A549 (cell line): ENCODE results near the gene GRIK4. TPM values are rescaled to one million over a fixed set of nuclear protein-coding genes. Genes with fewer than 3 reads are reported as not detected.

Experiments
- ATAC-seq, 2 experiments: fragments of 200-7000 bp in 1 of 2; fragments of >200 bp in 1 of 2; cut with Nextera tagmentation in 1 of 2; cut with Tn5 transposase in 1 of 2; 3 replicates each; pipeline versions ENCODE4 v1.8.0 to v1.9.1; 2018 to 2020; ENCODE audit warnings: mild to moderate bottlenecking in 1 of 2, moderate library complexity in 1 of 2
- CTCF ChIA-PET: fragments of 300-600 bp; sonication (Branson Sonifier 250); formaldehyde crosslinking; extraction: SDS; loops from one replicate; lab custom pipeline; 2021; ENCODE audit warnings: antibody characterized with exemption, inconsistent platforms; lab: Yijun Ruan, JAX
- POLR2A ChIA-PET: fragments of 350-600 bp; formaldehyde crosslinking; extraction: SDS; loops from one replicate; lab custom pipeline; 2021; ENCODE audit warnings: antibody characterized with exemption, inconsistent platforms; lab: Yijun Ruan, JAX
- DNase-seq, 2 experiments: peaks; one replicate each; pipeline versions ENCODE4 v3.0.0 to v3.0.0-alpha.2; 2011 to 2016; ENCODE audit warnings: low read depth in 1 of 2, low spot score in 1 of 2
- FAIRE-seq: peaks from 2 replicates; lab custom pipeline; 2011; peaks lifted over from hg19 to GRCh38; lab: Jason Lieb, UNC
- H3K27ac ChIP-seq, 2 experiments: fragments of >200 bp; sonication (Bioruptor Twin); formaldehyde crosslinking; 3 replicates each; pipeline ENCODE4 v1.5.1; 2016 to 2017
- H3K4me1 ChIP-seq: fragments of >200 bp; sonication (Bioruptor Twin); formaldehyde crosslinking; 3 replicates; pipeline ENCODE4 v1.6.1; 2016
- H3K4me2 ChIP-seq: fragments of >200 bp; sonication (Bioruptor Twin); formaldehyde crosslinking; 3 replicates; pipeline ENCODE4 v1.6.1; 2016
- H3K4me3 ChIP-seq: fragments of >200 bp; sonication (Bioruptor Twin); formaldehyde crosslinking; 3 replicates; pipeline ENCODE4 v1.5.1; 2016
- H3K9me3 ChIP-seq: fragments of >200 bp; sonication (Bioruptor Twin); formaldehyde crosslinking; 3 replicates; pipeline ENCODE4 v1.6.1; 2016
- BHLHE40 ChIP-seq: IDR thresholded peaks from 2 replicates; pipeline ENCODE4 v1.6.1; 2012; ENCODE audit warnings: low read depth, low read length, inconsistent platforms
- CEBPB ChIP-seq, 2 experiments: fragments of >200 bp in 1 of 2; sonication (Bioruptor Twin) in 1 of 2; formaldehyde crosslinking in 1 of 2; IDR thresholded peaks; 2 replicates each; pipeline ENCODE4 v1.6.1; 2012 to 2016
- CHD2 ChIP-seq: fragments of 150-350 bp; IDR thresholded peaks from 2 replicates; pipeline ENCODE4 v1.6.1; 2014; ENCODE audit warnings: low read length; ENCODE audit not compliant: partially characterized antibody
- CTCF ChIP-seq: fragments of >200 bp; sonication (Bioruptor Twin); formaldehyde crosslinking; IDR thresholded peaks from 3 replicates; pipeline ENCODE4 v1.5.1; 2016
- EHF ChIP-seq: fragments of 250-450 bp; sonication (Bioruptor Pico); IDR thresholded peaks from 2 replicates; pipeline ENCODE4 v1.5.0; 2020; ENCODE audit warnings: mild to moderate bottlenecking
- EP300 ChIP-seq, 2 experiments: fragments of >200 bp; sonication (Bioruptor Twin); formaldehyde crosslinking; IDR thresholded peaks; 2 replicates in 1 of 2; 3 replicates in 1 of 2; pipeline ENCODE4 v1.6.1; 2016 to 2017
- ESRRA ChIP-seq: fragments of 150-350 bp; IDR thresholded peaks from 2 replicates; pipeline ENCODE4 v1.6.1; 2014; ENCODE audit warnings: mild to moderate bottlenecking, low read length, borderline replicate concordance
- GATA3 ChIP-seq: IDR thresholded peaks from 2 replicates; pipeline ENCODE4 v1.6.1; 2012; ENCODE audit warnings: borderline replicate concordance
- HDAC2 ChIP-seq: fragments of 200-600 bp; sonication (generic); IDR thresholded peaks from 2 replicates; pipeline ENCODE4 v1.6.1; 2016
- HES2 ChIP-seq: fragments of >200 bp; sonication (Bioruptor Twin); formaldehyde crosslinking; IDR thresholded peaks from 2 replicates; pipeline ENCODE4 v1.6.1; 2016
- HMGXB4 ChIP-seq: fragments of 250-450 bp; sonication (Bioruptor Pico); IDR thresholded peaks from 2 replicates; pipeline ENCODE4 v1.5.0; 2021; ENCODE audit warnings: mild to moderate bottlenecking, moderate library complexity, borderline replicate concordance
- JUN ChIP-seq, 2 experiments: fragments of >200 bp; sonication (Bioruptor Twin); formaldehyde crosslinking; IDR thresholded peaks; 2 replicates in 1 of 2; 3 replicates in 1 of 2; pipeline ENCODE4 v1.6.1; 2016 to 2017
- JUNB ChIP-seq: fragments of >200 bp; sonication (Bioruptor Twin); formaldehyde crosslinking; IDR thresholded peaks from 2 replicates; pipeline ENCODE4 v1.6.1; 2016
- POLR2AphosphoS2 ChIP-seq: conservative IDR thresholded peaks from 2 replicates; pipeline ENCODE4 v1.6.1; 2012; ENCODE audit warnings: low read length, improper control_type of control experiment, inconsistent platforms
- RFX5 ChIP-seq: fragments of 450-650 bp; IDR thresholded peaks from 2 replicates; pipeline ENCODE4 v1.7.1; 2014; ENCODE audit warnings: antibody characterized with exemption, mild to moderate bottlenecking, moderate library complexity
- RNF2 ChIP-seq: fragments of 200-600 bp; sonication (generic); IDR thresholded peaks from 2 replicates; pipeline ENCODE4 v1.6.1; 2016; ENCODE audit warnings: low read depth, mild to moderate bottlenecking, antibody characterized with exemption, moderate library complexity, borderline replicate concordance
- SREBF2 ChIP-seq: fragments of 450-650 bp; IDR thresholded peaks from 2 replicates; pipeline ENCODE4 v1.6.1; 2014; ENCODE audit warnings: mild to moderate bottlenecking, moderate library complexity
- TP53 ChIP-seq: fragments of 250-450 bp; sonication (Bioruptor Pico); IDR thresholded peaks from 2 replicates; pipeline ENCODE4 v1.5.0; 2021; ENCODE audit warnings: mild to moderate bottlenecking, moderate library complexity
- USF2 ChIP-seq: fragments of 450-650 bp; IDR thresholded peaks from 2 replicates; pipeline ENCODE4 v1.6.1; 2014; ENCODE audit warnings: antibody characterized with exemption
- ZFP36 ChIP-seq: fragments of 450-650 bp; IDR thresholded peaks from 2 replicates; pipeline ENCODE4 v1.6.1; 2014; ENCODE audit warnings: borderline replicate concordance; ENCODE audit not compliant: partially characterized antibody
- WGBS: methylation state at CpG from one replicate; pipeline ENCODE4 v1.1.6; 2017; ENCODE audit errors: missing lambda C conversion rate; 5-methylcytosine and 5-hydroxymethylcytosine counted together
- polyA plus RNA-seq, 4 experiments: library from polyadenylated mRNA; depleted of rRNA in 3 of 4; stranded (reverse); fragments of >200 nt; fragmentation: RNase III in 1 of 4; extraction: RNeasy Plus Mini Kit Qiagen cat#74134 plus additional on column Dnase treatment in 1 of 4; gene quantifications; 2 replicates in 3 of 4; 3 replicates in 1 of 4; pipeline ENCODE4 v1.2.3, GENCODE V29; 2011 to 2017

GRIK4 gene
- polyA plus RNA-seq, 2 of the 4 experiments (the other 2 are of a cell fraction) = 0.01 TPM; not detected in 1

- POLR2A ChIA-PET = no interaction called here
- H3K4me2 ChIP-seq = no peak overlapping the region
- FAIRE-seq (no peak), DNase-seq (no peak), ATAC-seq (no peak)
- H3K4me3 ChIP-seq = no peak overlapping the region
- TF ChIP-seq CEBPB (IDR thresholded peaks at IDR 0.05) = no peak
- no peak for TF ChIP-seq ESRRA
- no peak for TF ChIP-seq HES2
- no peak for TF ChIP-seq EP300 (IDR thresholded peaks at IDR 0.05)
- TF ChIP-seq JUN (IDR thresholded peaks at IDR 0.05) = no peak
- TF ChIP-seq TP53 (CRISPR knock-in tag) = no peak
- TF ChIP-seq SREBF2 = no peak
- no peak for TF ChIP-seq EHF (CRISPR knock-in tag)
- WGBS = 75% methylated on average over 10 of the region's 10 CpGs
- peaks cover 2% of the 10 kb centered on the region; the same call in 1 of the 3 replicates for H3K9me3 ChIP-seq
- no peak overlapping the region for H3K27ac ChIP-seq
- CTCF ChIA-PET = interaction anchor here (2.9 kb wide), 1 partner anchor 25 kb away, joined by 7 read pairs; no protein-coding TSS in a partner anchor
- peaks cover 8% of the 10 kb centered on the region; the same call in 1 of the 3 replicates for H3K4me1 ChIP-seq
These were observed 198.3 kb downstream of the GRIK4 start for GRCh38 chr11:120709808-120710207.

GRCh38 chr11:120710354-120711131 lies 199.0 kb downstream of the GRIK4 start:
- peaks cover 8% of the 10 kb centered on the region; the same call in 1 of the 3 replicates for H3K4me1 ChIP-seq
- ATAC-seq (peak; percentile 31 to 48; a peak in 4 of 6 replicates), FAIRE-seq (no peak), DNase-seq (peak in 1 of 2 experiments; percentile 4)
- H3K4me3 ChIP-seq = no peak overlapping the region
- H3K27ac ChIP-seq = peak overlapping the region in 1 of 2 experiments; percentile 21; a peak in 1 of 6 replicates
- TF ChIP-seq CEBPB (IDR thresholded peaks at IDR 0.05) (0 out of 4 replicates have a peak, but pooled peaks of 1 of the 2 experiments have one; percentile 16), CHD2 (no peak), USF2 (peak; percentile 55), BHLHE40 (no peak), RNF2 (no peak)
- POLR2A ChIA-PET = no interaction called here
- CTCF ChIA-PET = interaction anchor here (1.0 to 1.7 kb wide), 3 partner anchors 24 to 92 kb away, joined by 3 to 7 read pairs (median 3); no protein-coding TSS in a partner anchor
- peak overlapping the region; percentile 26; the same call in 1 of the 3 replicates for H3K4me2 ChIP-seq
- H3K9me3 ChIP-seq = no peaks in the 10 kb centered on the region; the same call in 2 of the 3 replicates
- 35% methylated on average over 5 of the region's 13 CpGs for WGBS

GRCh38 chr11:120712014-120712413 lies 200.5 kb downstream of the GRIK4 start:
- no peak overlapping the region for H3K4me3 ChIP-seq
- H3K4me1 ChIP-seq = peaks cover 8% of the 10 kb centered on the region; the same call in 1 of the 3 replicates
- ATAC-seq (no peak), FAIRE-seq (no peak), DNase-seq (no peak)
- H3K27ac ChIP-seq = no peak overlapping the region
- no peak overlapping the region for H3K4me2 ChIP-seq
- H3K9me3 ChIP-seq = no peaks in the 10 kb centered on the region; the same call in 2 of the 3 replicates
- ChIA-PET POLR2A (no interaction called here), CTCF (interaction anchor here (1.0 to 1.7 kb wide), 4 partner anchors 11 to 27 kb away, joined by 3 to 7 read pairs (median 4); no protein-coding TSS in a partner anchor)
- 85% methylated on average over 6 of the region's 6 CpGs for WGBS
- TF ChIP-seq CTCF (no peak), JUN (IDR thresholded peaks at IDR 0.05) (no peak)

- H3K4me3 ChIP-seq = no peak overlapping the region
- H3K27ac ChIP-seq = no peak overlapping the region
- H3K4me2 ChIP-seq = no peak overlapping the region
- no peaks in the 10 kb centered on the region; the same call in 2 of the 3 replicates for H3K9me3 ChIP-seq
- POLR2A ChIA-PET = no interaction called here
- FAIRE-seq (no peak), ATAC-seq (no peak), DNase-seq (no peak)
- WGBS = 65% methylated on average over 4 of the region's 4 CpGs
- peaks cover 8% of the 10 kb centered on the region; the same call in 1 of the 3 replicates for H3K4me1 ChIP-seq
- CTCF ChIA-PET = interaction anchor here (1.0 kb wide), 1 partner anchor 11 kb away, joined by 3 read pairs; no protein-coding TSS in a partner anchor
- no peak for TF ChIP-seq HMGXB4
- TF ChIP-seq POLR2AphosphoS2 = no peak
- TF ChIP-seq JUNB = no peak
- TF ChIP-seq CTCF = no peak
- no peak for TF ChIP-seq CHD2
- no peak for TF ChIP-seq HDAC2
- no peak for TF ChIP-seq RFX5
- TF ChIP-seq ZFP36 = no peak
- TF ChIP-seq BHLHE40 = no peak
- no peak for TF ChIP-seq GATA3
These were observed 201.3 kb downstream of the GRIK4 start for GRCh38 chr11:120712881-120713280.
